ENCODE data around the gene MVB12A.

GRCh38 chr19:17405250-17406045, 14.4 kb upstream of the MVB12A start, which contains the start of gene BST2:
- TF ChIP-seq, protein P1, sequence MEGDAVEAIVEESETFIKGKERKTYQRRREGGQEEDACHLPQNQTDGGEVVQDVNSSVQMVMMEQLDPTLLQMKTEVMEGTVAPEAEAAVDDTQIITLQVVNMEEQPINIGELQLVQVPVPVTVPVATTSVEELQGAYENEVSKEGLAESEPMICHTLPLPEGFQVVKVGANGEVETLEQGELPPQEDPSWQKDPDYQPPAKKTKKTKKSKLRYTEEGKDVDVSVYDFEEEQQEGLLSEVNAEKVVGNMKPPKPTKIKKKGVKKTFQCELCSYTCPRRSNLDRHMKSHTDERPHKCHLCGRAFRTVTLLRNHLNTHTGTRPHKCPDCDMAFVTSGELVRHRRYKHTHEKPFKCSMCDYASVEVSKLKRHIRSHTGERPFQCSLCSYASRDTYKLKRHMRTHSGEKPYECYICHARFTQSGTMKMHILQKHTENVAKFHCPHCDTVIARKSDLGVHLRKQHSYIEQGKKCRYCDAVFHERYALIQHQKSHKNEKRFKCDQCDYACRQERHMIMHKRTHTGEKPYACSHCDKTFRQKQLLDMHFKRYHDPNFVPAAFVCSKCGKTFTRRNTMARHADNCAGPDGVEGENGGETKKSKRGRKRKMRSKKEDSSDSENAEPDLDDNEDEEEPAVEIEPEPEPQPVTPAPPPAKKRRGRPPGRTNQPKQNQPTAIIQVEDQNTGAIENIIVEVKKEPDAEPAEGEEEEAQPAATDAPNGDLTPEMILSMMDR (IDR thresholded peaks at IDR 0.05) = no peak
- TF ChIP-seq POLR2A (IDR thresholded peaks at IDR 0.05; ENCODE audit: low read depth) (no peak), EP300 (IDR thresholded peaks at IDR 0.05) (no peak), POLR2AphosphoS5 (IDR thresholded peaks at IDR 0.05) (peak; percentile 48 to 58)

Data from esophagus muscularis mucosa (tissue), 4 donors.